Measurements from ENCODE around the gene DUS4L.

DNA sequence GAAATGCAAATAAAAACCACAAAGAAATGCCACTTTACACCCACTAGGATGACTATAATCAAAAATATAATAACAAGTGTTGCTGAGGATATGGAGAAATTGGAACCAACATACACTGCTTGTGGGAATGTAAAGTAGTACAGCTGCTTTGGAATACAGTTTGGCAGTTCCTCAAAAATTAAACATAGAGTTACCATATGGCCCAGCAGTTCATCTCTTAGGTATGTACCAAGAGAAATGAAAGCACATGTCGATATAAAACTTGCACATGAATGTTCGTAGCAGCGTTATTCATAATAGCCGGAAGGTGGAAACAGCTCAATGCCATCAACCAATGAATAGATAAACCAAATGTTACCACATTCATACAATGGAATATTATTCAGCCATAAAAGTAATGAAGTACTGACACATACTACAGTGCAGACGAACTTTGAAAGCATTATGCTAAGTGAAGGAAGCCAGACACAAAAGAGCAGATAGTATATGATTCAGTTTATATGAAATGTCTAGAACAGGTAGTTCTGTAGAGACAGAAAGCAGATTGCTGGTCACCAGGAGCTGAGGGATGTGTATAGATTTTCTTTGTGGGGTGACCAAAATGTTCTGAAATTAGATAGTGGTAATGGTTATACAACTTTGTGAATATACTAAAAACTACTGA lies 28.7 kb downstream of the DUS4L start:
- TF ChIP-seq SP1 (IDR thresholded peaks at IDR 0.05) (no peak), HDGF (IDR thresholded peaks at IDR 0.05; ENCODE audit: borderline replicate concordance) (no peak), BHLHE40 (IDR thresholded peaks at IDR 0.05; ENCODE audit: borderline replicate concordance) (no peak), TARDBP (IDR thresholded peaks at IDR 0.05) (no peak), SUZ12 (IDR thresholded peaks at IDR 0.05) (no peak), FOXM1 (IDR thresholded peaks at IDR 0.05; ENCODE audit: borderline replicate concordance) (no peak), ARNT (IDR thresholded peaks at IDR 0.05) (no peak), NFRKB (IDR thresholded peaks at IDR 0.05) (no peak), FOXK2 (IDR thresholded peaks at IDR 0.05) (no peak), FOXA1 (IDR thresholded peaks at IDR 0.05) (no peak)
- TF ChIP-seq, protein P1, sequence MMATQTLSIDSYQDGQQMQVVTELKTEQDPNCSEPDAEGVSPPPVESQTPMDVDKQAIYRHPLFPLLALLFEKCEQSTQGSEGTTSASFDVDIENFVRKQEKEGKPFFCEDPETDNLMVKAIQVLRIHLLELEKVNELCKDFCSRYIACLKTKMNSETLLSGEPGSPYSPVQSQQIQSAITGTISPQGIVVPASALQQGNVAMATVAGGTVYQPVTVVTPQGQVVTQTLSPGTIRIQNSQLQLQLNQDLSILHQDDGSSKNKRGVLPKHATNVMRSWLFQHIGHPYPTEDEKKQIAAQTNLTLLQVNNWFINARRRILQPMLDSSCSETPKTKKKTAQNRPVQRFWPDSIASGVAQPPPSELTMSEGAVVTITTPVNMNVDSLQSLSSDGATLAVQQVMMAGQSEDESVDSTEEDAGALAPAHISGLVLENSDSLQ (IDR thresholded peaks at IDR 0.05): no peak
